ENCODE measurements around the gene SPDYE6.
"Not testable (repeated sequence)": the region's sequence is repeated elsewhere in the genome, so short reads cannot be mapped to it uniquely, and the experiment has no call there.

DNA sequence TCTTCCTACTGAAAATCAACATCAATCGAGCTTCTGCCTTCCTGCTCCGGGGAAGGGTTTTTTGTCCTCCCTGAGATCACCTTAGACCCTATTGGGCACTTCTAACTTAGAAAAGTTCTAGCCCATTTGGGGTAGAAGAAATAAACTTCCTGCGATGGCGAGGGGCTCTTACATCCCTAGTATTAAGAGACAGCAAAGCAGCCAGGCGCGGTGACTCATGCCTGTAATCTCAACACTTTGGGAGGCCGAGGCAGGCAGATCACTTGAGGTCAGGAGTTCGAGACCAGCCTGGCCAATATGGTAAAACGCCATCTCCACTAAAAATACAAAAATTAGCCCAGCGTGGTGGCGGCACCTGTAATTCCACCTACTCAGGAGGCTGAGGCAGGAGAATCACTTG, 31.1 kb downstream of the SPDYE6 start:
- TF ChIP-seq CTCF (conservative IDR thresholded peaks at IDR 0.05; ENCODE audit: low read depth, low read length); EZH2 (IDR thresholded peaks at IDR 0.05; ENCODE audit: borderline replicate concordance, low read depth, low read length, poor library complexity, severe bottlenecking): not testable (repeated sequence)

Data from A673 (cell line).